HG02852 (cell line): ENCODE results near the gene HERC4.
"Not testable (repeated sequence)": the region's sequence is repeated elsewhere in the genome, so short reads cannot be mapped to it uniquely, and the experiment has no call there.

ENCODE experiments used
- ATAC-seq: cut with Tn5 transposase; IDR thresholded peaks from one replicate; pipeline ENCODE4 v1.9.1; 2021; ENCODE audit warnings: mild to moderate bottlenecking, moderate library complexity; ENCODE audit not compliant: unreplicated experiment

HERC4 gene

GRCh38 chr10:68095153-68095552, 20.1 kb upstream of the HERC4 start:
- ATAC-seq, result no peak

- no peak for ATAC-seq
Measured at GRCh38 chr10:68092512-68092911, 17.4 kb upstream of the HERC4 start.

- no peak for ATAC-seq
Measured at GRCh38 chr10:68090586-68090985, 15.5 kb upstream of the HERC4 start.

GRCh38 chr10:68088740-68089139, 13.7 kb upstream of the HERC4 start:
- no peak for ATAC-seq

DNA sequence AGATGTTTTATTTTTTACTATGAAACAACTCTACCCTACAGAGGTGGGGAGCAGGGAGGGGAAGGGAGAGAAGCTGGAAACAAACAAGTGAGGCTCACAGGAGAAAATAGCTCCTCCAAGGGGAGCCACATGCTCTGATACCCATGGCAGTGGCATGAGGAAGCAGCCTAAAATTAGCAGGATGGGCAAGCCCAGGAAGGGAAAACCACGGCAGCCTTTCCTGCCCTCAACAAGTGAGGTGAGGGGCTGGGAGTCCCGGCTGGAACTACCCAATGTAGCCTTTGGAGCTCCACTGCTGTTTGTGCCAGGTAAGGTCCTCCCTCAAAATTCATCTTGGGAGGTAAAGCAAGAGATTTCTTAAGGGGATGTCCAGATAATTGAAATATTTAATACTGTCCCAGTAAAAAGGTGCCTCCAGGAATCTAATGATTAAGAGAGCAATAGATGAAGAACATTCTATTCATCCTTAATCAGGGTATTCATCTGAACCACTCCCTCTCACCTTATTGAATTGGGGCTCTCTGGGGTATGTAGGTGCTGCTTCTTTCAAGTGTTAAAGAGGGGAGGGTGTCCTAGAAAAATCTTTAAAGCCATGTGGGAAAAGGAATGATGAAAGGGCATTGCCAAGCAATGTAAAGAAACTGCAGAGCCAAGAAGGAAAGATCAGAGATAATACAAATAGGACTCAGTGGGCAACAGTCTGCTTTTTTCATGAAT, 12.8 kb upstream of the HERC4 start:
- no peak for ATAC-seq

DNA sequence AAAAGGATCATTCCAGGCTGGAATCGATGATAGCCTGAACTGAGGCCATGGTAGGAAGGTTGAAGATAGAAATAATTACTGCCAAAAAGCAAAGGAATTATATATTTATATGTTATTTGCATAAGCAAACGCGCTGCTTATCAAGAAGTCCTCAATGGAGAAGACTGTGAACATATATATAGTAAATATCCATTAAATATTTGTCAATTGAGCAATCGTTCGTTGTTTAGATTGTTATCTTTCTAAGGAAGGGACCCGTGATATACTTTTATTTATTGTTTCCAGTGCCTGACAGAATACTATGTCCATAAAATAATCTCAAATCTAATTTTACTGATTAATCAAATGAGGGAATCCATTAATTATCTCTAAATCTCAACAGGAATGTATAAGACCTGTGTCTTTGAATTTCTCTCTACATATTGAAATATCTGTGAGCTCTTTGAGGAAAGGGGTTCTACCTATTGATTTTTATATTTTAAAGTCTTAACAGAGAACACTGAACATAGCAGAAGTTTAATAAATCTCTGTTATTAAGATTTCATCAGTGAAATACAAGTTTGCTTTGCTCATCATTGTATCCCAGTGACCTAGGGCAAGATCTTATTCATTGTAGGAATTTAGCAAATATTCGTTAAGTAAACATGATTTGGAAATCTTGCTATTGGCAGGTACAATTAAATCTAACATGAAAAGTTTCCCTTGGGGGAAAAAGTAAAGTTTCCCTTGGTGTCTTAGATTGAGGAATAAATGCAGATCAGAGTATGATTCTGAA, 12.0 kb upstream of the HERC4 start:
- no peak for ATAC-seq

DNA sequence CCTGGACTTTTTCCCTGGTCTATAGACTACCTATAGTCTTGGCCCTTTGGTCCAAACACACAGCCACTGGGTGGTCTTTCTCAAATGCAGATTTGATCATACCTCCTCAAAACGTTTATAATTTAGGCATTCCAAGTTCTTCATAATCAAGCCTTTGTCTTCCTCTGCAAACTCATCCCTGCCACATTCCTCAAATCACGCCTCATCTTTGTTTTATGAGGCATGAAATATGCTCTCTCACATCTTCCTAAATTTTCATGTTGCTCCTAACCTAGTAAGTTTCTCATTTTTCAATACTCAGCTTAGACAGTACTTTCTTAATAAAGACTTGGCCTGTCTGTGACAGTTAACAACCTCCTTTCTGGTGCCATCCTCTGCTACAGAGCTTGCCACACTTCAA, 10.9 kb upstream of the HERC4 start:
- no peak for ATAC-seq

- no peak for ATAC-seq
Measured at GRCh38 chr10:68084469-68084868, 9.4 kb upstream of the HERC4 start.

DNA sequence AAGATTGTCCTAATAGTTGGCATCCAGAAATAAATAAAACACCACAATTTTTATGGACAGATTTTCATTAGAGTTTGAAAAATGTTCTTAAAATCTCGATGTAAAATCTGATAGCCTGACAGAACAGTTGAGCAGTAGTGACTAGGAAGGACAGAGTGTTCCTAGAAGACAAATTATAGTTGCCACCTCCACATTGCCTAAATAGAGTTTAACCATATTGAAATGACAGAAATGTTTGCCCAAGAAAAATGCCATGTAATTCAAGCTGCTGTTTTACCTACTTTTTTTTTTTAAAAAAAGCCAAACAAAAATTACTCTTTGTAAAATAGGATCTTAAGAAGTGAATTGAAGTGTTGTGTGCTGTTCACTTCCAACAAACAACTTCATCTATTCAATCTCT, 8.9 kb upstream of the HERC4 start:
- ATAC-seq, result no peak

DNA sequence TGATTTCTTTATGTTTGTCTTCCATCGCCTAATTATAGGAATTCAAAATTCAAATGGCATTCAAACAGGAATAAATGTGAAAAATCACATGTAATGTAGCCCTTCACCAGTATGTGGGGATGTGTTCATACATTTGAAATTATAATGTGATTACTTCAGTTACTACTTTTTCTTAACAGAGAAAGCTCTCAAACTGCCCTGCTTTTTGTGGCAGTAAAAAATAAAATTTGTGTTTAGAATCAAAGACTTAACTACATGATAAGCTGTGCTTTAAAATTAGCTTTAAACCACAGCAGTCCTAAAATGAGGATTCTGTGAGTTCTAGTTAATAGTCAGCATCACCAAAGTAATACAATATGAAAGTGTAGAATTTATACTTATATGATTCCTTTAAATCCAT, 7.8 kb upstream of the HERC4 start:
- no peak for ATAC-seq

DNA sequence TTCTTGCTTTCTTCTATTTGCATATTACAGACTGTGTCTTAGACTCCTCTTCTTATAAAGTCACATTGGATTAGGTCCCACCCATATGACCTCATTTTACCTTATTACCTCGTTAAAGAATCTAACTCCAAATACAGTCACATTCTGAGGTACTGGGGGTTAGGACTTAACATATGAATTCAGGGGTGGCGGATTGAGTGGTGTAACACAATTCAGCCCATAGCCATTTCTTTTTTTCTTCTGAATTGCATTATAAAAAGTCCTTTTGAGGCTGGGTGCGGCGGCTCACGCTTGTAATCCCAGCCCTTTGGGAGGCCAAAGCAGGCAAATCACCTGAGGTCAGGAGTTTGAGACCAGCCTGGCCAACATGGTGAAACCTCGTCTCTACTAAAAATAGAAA, 6.8 kb upstream of the HERC4 start:
- no peak for ATAC-seq

DNA sequence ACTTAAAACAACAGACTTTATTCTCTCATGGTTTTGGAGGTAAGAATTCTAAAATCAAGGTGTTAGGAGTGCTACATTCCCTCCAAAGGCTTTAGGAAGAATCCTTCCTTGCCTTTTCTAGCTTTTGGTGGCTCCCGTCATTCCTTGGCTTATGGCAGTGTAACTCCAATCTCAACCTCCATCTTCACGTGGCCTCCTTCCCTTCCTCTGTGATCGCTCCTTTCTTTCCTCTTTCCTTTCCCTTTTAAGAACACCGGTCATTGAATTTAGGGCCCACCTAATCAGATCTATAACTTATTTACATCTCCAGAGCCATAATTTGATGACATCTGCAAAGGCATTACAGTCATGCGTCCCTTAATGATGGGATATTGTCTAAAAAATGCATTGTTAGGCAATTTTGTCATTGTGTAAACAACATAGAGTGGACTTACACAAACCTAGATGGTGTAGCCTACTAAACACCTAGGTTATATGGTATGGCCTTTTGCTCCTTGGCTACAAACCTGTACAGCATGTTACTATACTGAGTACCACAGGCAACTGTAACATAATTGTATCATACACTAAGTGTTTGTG, 5.9 kb upstream of the HERC4 start:
- ATAC-seq, result no peak

- no peak for ATAC-seq
Measured at GRCh38 chr10:68079434-68079833, 4.4 kb upstream of the HERC4 start.

DNA sequence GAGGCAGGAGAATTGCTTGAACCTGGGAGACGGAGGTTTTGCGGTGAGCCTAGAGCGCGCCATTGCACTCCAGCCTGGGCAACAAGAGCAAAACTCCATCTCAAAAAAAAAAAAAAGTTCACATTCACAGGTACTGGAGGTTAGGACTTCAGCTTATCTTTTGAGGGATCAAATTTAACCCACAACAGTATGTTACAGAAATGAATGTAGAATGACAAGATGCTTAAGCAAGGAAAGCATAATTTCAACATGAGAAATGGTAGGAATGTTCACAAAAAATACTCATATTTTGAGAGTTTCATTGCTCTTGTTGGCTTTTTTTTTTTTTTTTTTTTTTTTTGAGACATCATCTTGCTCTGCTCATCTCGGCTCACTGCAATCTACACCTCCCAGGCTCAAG, 1.9 kb upstream of the HERC4 start:
- ATAC-seq, result no peak

- not testable (repeated sequence) for ATAC-seq
Measured at GRCh38 chr10:68076081-68076480, 998 bp upstream of the HERC4 start.

DNA sequence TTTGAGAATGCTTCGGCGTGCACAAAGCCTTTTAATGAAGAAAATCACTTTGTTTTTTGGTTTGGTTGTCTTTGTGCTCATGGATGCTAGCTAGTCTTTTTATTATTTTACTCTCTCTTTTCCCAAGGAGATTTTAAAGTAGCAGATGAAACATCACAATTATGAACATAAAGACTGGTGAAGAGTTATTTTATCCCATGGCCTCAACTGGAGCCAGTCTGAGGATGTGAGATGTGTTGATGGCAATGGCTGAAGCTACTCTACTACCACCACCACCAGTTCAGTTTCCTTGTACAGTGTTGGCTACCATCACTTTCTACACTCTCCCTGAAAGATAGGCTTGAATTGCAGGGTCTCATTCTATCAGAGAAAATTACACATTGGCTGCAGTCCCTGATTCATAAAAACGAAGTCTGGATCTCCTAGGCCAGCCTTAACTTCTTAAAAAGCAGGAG, 494 bp upstream of the HERC4 start:
- ATAC-seq, result no peak

DNA sequence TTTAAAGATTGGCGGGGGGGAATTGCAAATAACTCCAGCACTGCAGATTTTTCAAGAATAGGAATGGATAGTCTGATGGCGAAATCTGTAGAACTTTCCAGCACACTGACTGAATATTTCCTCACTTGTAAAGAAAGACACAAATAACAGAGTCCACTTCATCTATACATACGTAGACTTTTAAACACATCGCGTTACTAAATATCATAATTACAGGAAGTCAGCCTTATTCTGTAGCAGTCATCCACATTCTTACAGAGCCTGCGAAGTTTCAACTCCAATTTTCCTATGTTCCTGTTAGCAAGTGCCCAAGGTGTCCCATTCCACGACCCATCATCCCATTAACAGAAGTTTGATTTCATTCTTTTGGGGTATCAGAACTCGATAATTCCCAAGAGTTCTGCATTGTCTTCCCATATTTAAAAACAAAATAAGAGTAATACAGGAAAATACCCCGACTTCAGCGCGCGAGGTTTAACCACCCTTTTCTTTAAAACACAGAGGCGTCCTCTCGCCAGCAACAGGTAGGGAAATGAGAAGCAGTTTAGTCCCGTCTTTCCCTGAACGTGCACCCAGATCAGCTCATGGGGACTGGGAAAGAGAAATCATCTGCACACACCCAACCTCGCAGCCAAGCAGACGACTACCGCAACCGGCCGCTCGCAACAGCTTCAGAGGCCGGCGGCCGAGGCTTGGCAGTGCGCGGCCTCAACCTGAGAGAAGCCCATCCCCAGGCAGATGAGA, 880 bp downstream of the HERC4 start:
- ATAC-seq, result no peak

DNA sequence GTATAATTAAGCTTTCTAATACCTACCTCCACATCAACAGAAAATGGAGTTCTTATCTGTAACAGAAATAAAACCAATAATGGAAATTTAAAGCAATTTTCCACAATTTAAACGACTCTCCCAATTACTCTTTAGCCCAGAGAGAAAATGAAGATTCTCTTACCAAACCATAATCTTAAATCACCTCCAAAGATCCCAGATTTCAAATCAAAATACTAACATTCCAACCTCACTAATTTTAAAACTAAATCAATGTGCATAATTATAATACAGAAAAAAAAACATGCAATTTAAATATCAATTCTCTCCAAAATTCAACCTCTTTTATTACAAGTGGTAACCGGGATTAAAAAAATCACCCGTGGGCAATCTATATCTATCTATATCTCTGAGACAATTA, 1.5 kb downstream of the HERC4 start:
- no peak for ATAC-seq

- ATAC-seq, result no peak
Measured at GRCh38 chr10:68067508-68067907, 7.6 kb downstream of the HERC4 start.

GRCh38 chr10:68067029-68067428, 8.1 kb downstream of the HERC4 start:
- no peak for ATAC-seq

DNA sequence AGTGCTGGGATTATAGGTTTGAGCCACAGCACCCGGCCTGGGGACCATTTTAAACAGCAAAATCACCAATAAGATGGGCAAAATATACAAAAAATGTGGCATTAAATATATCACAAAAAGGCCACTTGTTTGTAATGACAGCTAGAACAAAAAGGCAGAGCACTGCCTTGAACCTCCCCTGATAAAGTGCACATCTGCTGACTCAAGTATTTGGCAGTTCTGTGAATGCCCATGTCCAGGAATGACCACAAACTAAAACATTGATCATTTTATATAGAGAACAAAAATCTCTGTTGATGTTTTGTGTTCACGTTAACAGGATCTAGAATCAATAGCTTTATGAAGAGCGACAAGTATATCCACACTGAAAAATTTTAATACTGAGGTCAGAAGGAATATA, 21.5 kb downstream of the HERC4 start:
- ATAC-seq, result no peak
